Skeletal muscle cell (primary cell): ENCODE results near the gene DHDDS.

Experiments used
- DNase-seq: peaks from one replicate; pipeline ENCODE4 v3.0.0-alpha.2; 2010; ENCODE audit warnings: low read depth
- H3K4me3 ChIP-seq: 2 replicates; pipeline ENCODE4 v1.5.1; 2011; ENCODE audit warnings: low read depth, mild to moderate bottlenecking, control low read depth, low read length, moderate library complexity

The DHDDS gene

GRCh38 chr1:26518355-26518754, 86.2 kb downstream of the DHDDS start:
- H3K4me3 ChIP-seq: no peak overlapping the region
- no peak for DNase-seq

- no peak for DNase-seq
- no peak overlapping the region for H3K4me3 ChIP-seq
Observed at GRCh38 chr1:26520339-26520738, 88.2 kb downstream of the DHDDS start.
